PC-9 (cell line): ENCODE measurements around the gene OFD1.

Experiments used
- EZH2 ChIP-seq: fragments of 200-600 bp; sonication (generic); IDR thresholded peaks from 2 replicates; pipeline ENCODE4 v1.8.0; 2017; ENCODE audit warnings: antibody characterized with exemption, low read depth
- TF ChIP-seq, protein P1 (sequence below): fragments of 200-600 bp; sonication (generic); conservative IDR thresholded peaks from 2 replicates; pipeline ENCODE4 v1.6.1; 2017; ENCODE audit warnings: mixed run types, antibody characterized with exemption, mild to moderate bottlenecking, moderate library complexity

DNA sequence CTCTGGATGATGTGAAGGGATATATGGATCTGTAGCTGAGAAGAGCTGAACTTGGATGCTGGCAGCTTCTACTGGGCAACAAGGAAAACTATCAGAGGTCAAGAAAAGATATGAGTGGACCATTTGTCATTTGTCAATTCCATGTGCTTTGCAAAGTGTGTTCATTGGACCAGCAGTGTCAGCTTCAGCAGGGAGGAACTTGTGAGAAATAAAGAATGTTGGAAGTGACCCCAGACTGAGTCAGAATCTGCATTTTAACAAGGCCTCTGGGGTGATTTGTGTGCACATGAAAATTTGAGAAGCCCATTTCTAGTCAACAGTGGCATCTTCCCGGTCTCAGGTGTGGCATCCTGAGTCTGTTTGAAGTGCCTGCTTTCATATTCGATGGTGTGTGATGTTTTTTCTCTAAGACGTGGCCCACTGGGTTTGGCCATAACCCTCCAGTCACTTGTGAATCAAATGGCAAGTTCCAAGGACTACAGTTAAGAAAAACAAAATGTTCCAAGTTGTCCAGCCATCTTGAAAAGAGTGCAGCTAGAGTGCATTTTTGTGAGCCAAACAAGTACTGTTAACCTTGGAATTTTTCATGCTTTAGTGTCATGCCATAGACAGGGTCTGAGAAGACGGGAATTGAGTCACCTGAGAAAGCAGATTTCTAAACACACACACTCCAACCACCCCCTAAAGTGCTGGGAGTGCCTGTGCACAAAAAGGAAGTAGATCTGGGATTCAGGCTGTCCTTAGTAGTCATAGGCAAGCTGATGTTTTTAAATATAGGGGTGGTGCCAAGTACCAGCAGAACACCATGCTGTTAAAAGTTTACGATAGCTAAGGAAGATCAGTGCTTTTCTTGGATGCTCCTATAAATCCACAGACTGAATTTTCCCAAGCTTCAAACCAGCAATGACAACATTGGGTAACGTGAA is 55.9 kb downstream of the OFD1 start:
- TF ChIP-seq, protein P1, sequence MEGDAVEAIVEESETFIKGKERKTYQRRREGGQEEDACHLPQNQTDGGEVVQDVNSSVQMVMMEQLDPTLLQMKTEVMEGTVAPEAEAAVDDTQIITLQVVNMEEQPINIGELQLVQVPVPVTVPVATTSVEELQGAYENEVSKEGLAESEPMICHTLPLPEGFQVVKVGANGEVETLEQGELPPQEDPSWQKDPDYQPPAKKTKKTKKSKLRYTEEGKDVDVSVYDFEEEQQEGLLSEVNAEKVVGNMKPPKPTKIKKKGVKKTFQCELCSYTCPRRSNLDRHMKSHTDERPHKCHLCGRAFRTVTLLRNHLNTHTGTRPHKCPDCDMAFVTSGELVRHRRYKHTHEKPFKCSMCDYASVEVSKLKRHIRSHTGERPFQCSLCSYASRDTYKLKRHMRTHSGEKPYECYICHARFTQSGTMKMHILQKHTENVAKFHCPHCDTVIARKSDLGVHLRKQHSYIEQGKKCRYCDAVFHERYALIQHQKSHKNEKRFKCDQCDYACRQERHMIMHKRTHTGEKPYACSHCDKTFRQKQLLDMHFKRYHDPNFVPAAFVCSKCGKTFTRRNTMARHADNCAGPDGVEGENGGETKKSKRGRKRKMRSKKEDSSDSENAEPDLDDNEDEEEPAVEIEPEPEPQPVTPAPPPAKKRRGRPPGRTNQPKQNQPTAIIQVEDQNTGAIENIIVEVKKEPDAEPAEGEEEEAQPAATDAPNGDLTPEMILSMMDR, result no peak
- no peak for TF ChIP-seq EZH2
